MCF 10A (cell line): ENCODE results near the gene DDX54. TPM values are rescaled to one million over a fixed set of nuclear protein-coding genes. Genes with fewer than 3 reads are reported as not detected.

ENCODE experiments used
- BruUV-seq: library from RNA; stranded (reverse); fragments of 400-500 nt; replicated peaks from 2 replicates; lab custom pipeline; 2021; lab: Mats Ljungman, UMichigan
- CTCF ChIA-PET: fragments of 300-600 bp; sonication (Branson Sonifier 250); formaldehyde crosslinking; extraction: SDS; loops from one replicate; lab custom pipeline; 2021; ENCODE audit warnings: antibody characterized with exemption, inconsistent platforms; lab: Yijun Ruan, JAX
- POLR2A ChIA-PET: fragments of 300-600, 350-650 bp; sonication (Branson Sonifier 250); formaldehyde crosslinking; extraction: SDS; loops from one replicate; lab custom pipeline; 2020; ENCODE audit warnings: antibody characterized with exemption, inconsistent platforms; lab: Yijun Ruan, JAX
- DNase-seq: peaks from one replicate; pipeline ENCODE4 v3.0.0-alpha.2; 2018; ENCODE audit not compliant: unreplicated experiment
- H3K27ac Mint-ChIP-seq: one replicate; pipeline ENCODE4 v1.8.0; 2022; ENCODE audit warnings: mild to moderate bottlenecking, low read depth, mixed read lengths; ENCODE audit not compliant: unreplicated experiment
- H3K27me3 Mint-ChIP-seq: one replicate; pipeline ENCODE4 v1.8.0; 2022; ENCODE audit warnings: mixed read lengths; ENCODE audit not compliant: insufficient read depth, unreplicated experiment
- H3K36me3 Mint-ChIP-seq: one replicate; pipeline ENCODE4 v1.8.0; 2022; ENCODE audit warnings: mild to moderate bottlenecking, moderate library complexity, mixed read lengths; ENCODE audit not compliant: insufficient read depth, unreplicated experiment
- H3K4me1 Mint-ChIP-seq: one replicate; pipeline ENCODE4 v1.8.0; 2022; ENCODE audit warnings: mixed read lengths; ENCODE audit not compliant: insufficient read depth, unreplicated experiment
- H3K4me3 Mint-ChIP-seq: one replicate; pipeline ENCODE4 v1.8.0; 2022; ENCODE audit warnings: mild to moderate bottlenecking, moderate library complexity, mixed read lengths; ENCODE audit not compliant: unreplicated experiment
- H3K9me3 Mint-ChIP-seq: one replicate; pipeline ENCODE4 v1.8.0; 2022; ENCODE audit warnings: mixed read lengths; ENCODE audit not compliant: unreplicated experiment
- CTCF ChIP-seq: fragments of 200-600 bp; IDR thresholded peaks from one replicate; pipeline ENCODE4 v1.8.0; 2022; ENCODE audit warnings: antibody characterized with exemption, mild to moderate bottlenecking; ENCODE audit not compliant: unreplicated experiment
- intact Hi-C: fragments of 100-400 bp; cut with micrococcal nuclease; formaldehyde crosslinking; loops from 2 replicates; pipeline ENCODE4 v1.14.1; 2022
- total RNA-seq: library from RNA; stranded (reverse); gene quantifications from 2 replicates; pipeline ENCODE4 v1.2.3, GENCODE V29; 2022

DDX54 gene
- total RNA-seq, 1 experiment from 2014 or later, result 75.8 TPM

GRCh38 chr12:113152835-113153814 is 32.2 kb downstream of the DDX54 start:
- no TSS peak for BruUV-seq
- Mint-ChIP-seq H3K27me3 (peaks cover 14% of the 10 kb centered on the region), H3K4me3 (peak overlapping the region; percentile 65), H3K27ac (no peak overlapping the region), H3K9me3 (no peaks in the 10 kb centered on the region), H3K4me1 (peaks cover 12% of the 10 kb centered on the region), H3K36me3 (peaks cover 11% of the 10 kb centered on the region)
- peak; percentile 76 for DNase-seq
- POLR2A ChIA-PET, result interaction anchor here (0.7 to 1.5 kb wide), 3 partner anchors 31 to 160 kb away, joined by 3 to 4 read pairs (median 3); partner anchors contain the start of gene DDX54
- intact Hi-C loops, result loop anchor here (1.0 to 10.0 kb wide), 4 partner anchors 55 to 248 kb away; partner anchors contain the start of gene OAS1
- CTCF ChIA-PET, result interaction anchor here (0.6 to 6.9 kb wide), 12 partner anchors 15 to 793 kb away, joined by 3 to 45 read pairs (median 4); no protein-coding TSS in a partner anchor
- peak; percentile 38 for TF ChIP-seq CTCF

- CTCF ChIA-PET, result interaction anchor here (0.8 to 6.9 kb wide), 8 partner anchors 22 to 159 kb away, joined by 3 to 45 read pairs (median 6); no protein-coding TSS in a partner anchor
- H3K27me3 Mint-ChIP-seq, result peaks cover 14% of the 10 kb centered on the region
- H3K36me3 Mint-ChIP-seq, result peaks cover 7% of the 10 kb centered on the region
- POLR2A ChIA-PET, result interaction anchor here (0.7 to 1.5 kb wide), 2 partner anchors 11 to 32 kb away, joined by 4 read pairs; partner anchors contain the start of gene DDX54
- no peak overlapping the region for H3K27ac Mint-ChIP-seq
- peak overlapping the region; percentile 65 for H3K4me3 Mint-ChIP-seq
- TF ChIP-seq CTCF, result no peak
- BruUV-seq, result no TSS peak
- DNase-seq, result no peak
- intact Hi-C loops, result loop anchor here (10.0 kb wide), 1 partner anchor 248 kb away; the partner anchor contains the start of gene OAS1
- H3K9me3 Mint-ChIP-seq, result no peaks in the 10 kb centered on the region
- H3K4me1 Mint-ChIP-seq, result peaks cover 12% of the 10 kb centered on the region
These were observed 33.0 kb downstream of the DDX54 start for GRCh38 chr12:113152196-113152834.

- intact Hi-C loops, result loop anchor here (10.0 kb wide), 1 partner anchor 247 kb away; the partner anchor contains the start of gene OAS1
- CTCF ChIA-PET, result interaction anchor here (0.7 to 6.9 kb wide), 5 partner anchors 9 to 114 kb away, joined by 3 to 45 read pairs (median 4); no protein-coding TSS in a partner anchor
- Mint-ChIP-seq H3K36me3 (peaks cover under 1% of the 10 kb centered on the region), H3K27ac (no peak overlapping the region), H3K4me1 (peaks cover 12% of the 10 kb centered on the region), H3K9me3 (no peaks in the 10 kb centered on the region), H3K4me3 (peak overlapping the region; percentile 65), H3K27me3 (peaks cover 14% of the 10 kb centered on the region)
- no TSS peak for BruUV-seq
- TF ChIP-seq CTCF, result no peak
- POLR2A ChIA-PET, result interaction anchor here (0.6 to 0.7 kb wide), 2 partner anchors 11 to 986 kb away, joined by 3 to 4 read pairs; no protein-coding TSS in a partner anchor
- DNase-seq, result no peak
These were observed 33.6 kb downstream of the DDX54 start for GRCh38 chr12:113151655-113152054.
